ENCODE data around the gene SETD1B.

SETD1B gene

GRCh38 chr12:121796855-121797751 is 6.7 kb upstream of the SETD1B start:
- no CpG with 5 or more reads among the region's 39 CpGs for WGBS (ENCODE audit: extremely low coverage, insufficient coverage, low lambda C conversion rate)
- H2AK5ac ChIP-seq (ENCODE audit: low read length) = peak overlapping the region; percentile 7
- DNase-seq = peak; percentile 93
- H3K27ac ChIP-seq (ENCODE audit: low read depth, low read length) = peak overlapping the region; percentile 47
- no peak overlapping the region for H2BK15ac ChIP-seq (replicated peaks; ENCODE audit: low read depth)
- H3K27me3 ChIP-seq (ENCODE audit: insufficient read depth, low read length, poor library complexity) = no peaks in the 10 kb centered on the region
- no peak overlapping the region for H4K5ac ChIP-seq (ENCODE audit: low read length)
- peaks cover 37% of the 10 kb centered on the region for H3K79me2 ChIP-seq (ENCODE audit: control insufficient read depth, insufficient read depth, low read length)
- H3K18ac ChIP-seq (ENCODE audit: low read length) = peak overlapping the region; percentile 19
- peaks cover 19% of the 10 kb centered on the region for H3K4me1 ChIP-seq (ENCODE audit: control insufficient read depth, low read depth, low read length)
- no peak overlapping the region for H3K4ac ChIP-seq (ENCODE audit: low read depth, low read length)
- no peak overlapping the region for H3K23ac ChIP-seq (ENCODE audit: low read length)
- H2BK5ac ChIP-seq (ENCODE audit: low read length) = no peak overlapping the region
- H3K9ac ChIP-seq (ENCODE audit: low read length) = peak overlapping the region; percentile 68
- H4K8ac ChIP-seq (ENCODE audit: low read depth, low read length) = no peak overlapping the region
- H3K36me3 ChIP-seq (ENCODE audit: control insufficient read depth, insufficient read depth, low read length) = no peaks in the 10 kb centered on the region
- peaks cover 7% of the 10 kb centered on the region for H3K79me1 ChIP-seq (ENCODE audit: low read length)
- peak overlapping the region; percentile 51 for H3K4me2 ChIP-seq (ENCODE audit: low read length)
- H2BK120ac ChIP-seq (ENCODE audit: low read depth, low read length) = no peak overlapping the region
- peak overlapping the region; percentile 83 for H3K56ac ChIP-seq (ENCODE audit: low read length)
- H3K4me3 ChIP-seq (ENCODE audit: low read length) = no peak overlapping the region

DNA sequence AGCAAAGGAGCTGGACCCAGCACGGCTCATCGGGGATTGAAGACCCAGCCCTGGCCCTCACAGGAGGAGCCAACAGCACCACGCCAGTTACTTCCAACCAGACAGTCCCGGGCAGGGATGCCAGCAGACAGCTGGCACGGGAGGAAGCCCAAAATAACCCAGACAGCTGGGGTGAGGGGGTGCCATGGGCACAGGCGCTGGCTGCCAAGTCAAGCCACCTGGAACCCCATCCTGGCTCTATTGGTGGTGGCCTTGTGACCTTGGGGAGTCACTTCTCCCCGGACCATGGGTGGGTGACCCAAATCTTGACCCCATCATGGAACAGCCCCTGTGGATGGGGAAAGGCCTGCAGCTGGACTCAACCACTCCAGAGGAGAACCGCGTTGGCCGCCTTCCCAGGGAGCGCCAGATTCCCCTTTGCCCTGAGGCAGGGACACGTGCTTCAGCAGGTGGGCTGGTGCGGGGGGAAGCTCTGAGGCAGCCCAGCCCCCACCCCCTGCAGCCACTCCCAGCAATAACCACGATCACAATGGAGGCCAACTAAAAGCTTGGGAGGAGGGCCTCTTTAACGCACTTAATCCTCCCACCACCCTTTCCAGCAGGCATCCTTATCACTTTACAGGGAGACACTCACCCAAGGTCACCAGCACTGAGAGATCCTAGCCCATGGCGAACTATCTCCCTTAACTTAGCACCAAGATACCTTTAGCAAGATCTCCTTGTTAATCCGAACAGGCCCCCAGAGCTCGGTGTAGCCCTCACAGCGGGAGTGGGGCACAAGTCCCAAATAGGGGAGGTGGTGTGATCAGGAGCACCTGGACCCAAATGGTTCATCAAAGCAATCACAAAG is 5.6 kb upstream of the SETD1B start:
- Histone ChIP-seq H3K4me1 (ENCODE audit: control insufficient read depth, low read depth, low read length) (peaks cover 17% of the 10 kb centered on the region), H4K5ac (ENCODE audit: low read length) (no peak overlapping the region)
- WGBS (ENCODE audit: extremely low coverage, insufficient coverage, low lambda C conversion rate) = no CpG with 5 or more reads among the region's 19 CpGs

GRCh38 chr12:121798787-121799155 is 5.0 kb upstream of the SETD1B start:
- WGBS (ENCODE audit: extremely low coverage, insufficient coverage, low lambda C conversion rate) = no CpG with 5 or more reads among the region's 10 CpGs
- Histone ChIP-seq H3K4me1 (ENCODE audit: control insufficient read depth, low read depth, low read length) (peaks cover 17% of the 10 kb centered on the region), H2BK5ac (ENCODE audit: low read length) (peak overlapping the region; percentile 24), H3K27me3 (ENCODE audit: insufficient read depth, low read length, poor library complexity) (no peaks in the 10 kb centered on the region), H3K18ac (ENCODE audit: low read length) (peak overlapping the region; percentile 29), H4K5ac (ENCODE audit: low read length) (no peak overlapping the region), H2BK120ac (ENCODE audit: low read depth, low read length) (no peak overlapping the region), H4K8ac (ENCODE audit: low read depth, low read length) (no peak overlapping the region), H3K27ac (ENCODE audit: low read depth, low read length) (peak overlapping the region; percentile 79), H3K4ac (ENCODE audit: low read depth, low read length) (peak overlapping the region; percentile 8), H3K9ac (ENCODE audit: low read length) (peak overlapping the region; percentile 47), H2BK15ac (replicated peaks; ENCODE audit: low read depth) (no peak overlapping the region), H3K79me1 (ENCODE audit: low read length) (peaks cover 5% of the 10 kb centered on the region), H3K4me3 (ENCODE audit: low read length) (no peak overlapping the region), H3K56ac (ENCODE audit: low read length) (peak overlapping the region; percentile 66), H3K4me2 (ENCODE audit: low read length) (peak overlapping the region; percentile 70), H3K36me3 (ENCODE audit: control insufficient read depth, insufficient read depth, low read length) (no peaks in the 10 kb centered on the region), H2AK5ac (ENCODE audit: low read length) (no peak overlapping the region), H3K23ac (ENCODE audit: low read length) (no peak overlapping the region), H3K79me2 (ENCODE audit: control insufficient read depth, insufficient read depth, low read length) (peaks cover 39% of the 10 kb centered on the region)
- DNase-seq = no peak

More for the DNA sequence above, 5.6 kb upstream of the SETD1B start:
- peak overlapping the region; percentile 70 for H3K4me2 ChIP-seq (ENCODE audit: low read length)
- H3K18ac ChIP-seq (ENCODE audit: low read length) = no peak overlapping the region
- no peak overlapping the region for H2BK15ac ChIP-seq (replicated peaks; ENCODE audit: low read depth)
- no peak overlapping the region for H3K4me3 ChIP-seq (ENCODE audit: low read length)
- peak overlapping the region; percentile 79 for H3K27ac ChIP-seq (ENCODE audit: low read depth, low read length)
- H2BK5ac ChIP-seq (ENCODE audit: low read length) = peak overlapping the region; percentile 18
- H3K27me3 ChIP-seq (ENCODE audit: insufficient read depth, low read length, poor library complexity) = no peaks in the 10 kb centered on the region
- peaks cover 39% of the 10 kb centered on the region for H3K79me2 ChIP-seq (ENCODE audit: control insufficient read depth, insufficient read depth, low read length)
- H3K4ac ChIP-seq (ENCODE audit: low read depth, low read length) = no peak overlapping the region
- H3K36me3 ChIP-seq (ENCODE audit: control insufficient read depth, insufficient read depth, low read length) = no peaks in the 10 kb centered on the region
- H3K79me1 ChIP-seq (ENCODE audit: low read length) = peaks cover 5% of the 10 kb centered on the region
- peak; percentile 81 for DNase-seq
- no peak overlapping the region for H3K23ac ChIP-seq (ENCODE audit: low read length)
- no peak overlapping the region for H2AK5ac ChIP-seq (ENCODE audit: low read length)
- H2BK120ac ChIP-seq (ENCODE audit: low read depth, low read length) = no peak overlapping the region
- peak overlapping the region; percentile 56 for H3K9ac ChIP-seq (ENCODE audit: low read length)
- H3K56ac ChIP-seq (ENCODE audit: low read length) = peak overlapping the region; percentile 72
- H4K8ac ChIP-seq (ENCODE audit: low read depth, low read length) = no peak overlapping the region

DNA sequence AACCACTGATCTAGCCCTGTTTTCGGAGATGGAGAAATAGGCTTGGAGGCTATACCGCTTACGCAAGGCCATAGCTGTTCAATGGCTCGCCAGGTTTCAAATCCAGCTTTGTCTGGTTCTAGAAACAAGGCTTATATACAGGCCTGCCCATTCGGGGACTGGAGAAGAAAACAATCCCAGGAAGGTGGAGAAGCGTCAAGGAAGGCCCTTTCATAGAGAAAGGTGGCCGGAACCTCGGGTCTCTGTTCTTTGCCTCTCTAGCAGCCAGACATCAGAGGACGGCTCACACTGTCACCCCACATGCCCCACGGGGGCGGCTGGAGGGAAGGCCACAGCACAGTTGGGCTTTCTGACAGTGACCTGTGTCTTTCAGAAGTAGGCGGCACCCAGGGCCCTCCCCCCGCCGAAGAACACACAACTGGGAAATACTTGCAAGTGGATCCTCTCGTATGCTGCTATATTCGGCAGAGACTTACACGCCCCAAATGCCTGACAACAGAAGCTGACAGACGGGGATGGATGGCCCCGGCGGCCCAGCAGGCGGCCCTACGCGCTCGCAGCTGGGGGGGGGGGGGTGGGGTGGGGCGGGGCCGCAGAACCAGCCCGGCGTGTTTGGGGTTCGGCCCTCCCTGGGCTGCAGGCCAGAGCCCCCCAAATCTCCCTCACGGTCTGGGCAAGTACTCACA is 4.5 kb upstream of the SETD1B start:
- Histone ChIP-seq H4K8ac (ENCODE audit: low read depth, low read length) (no peak overlapping the region), H2BK15ac (replicated peaks; ENCODE audit: low read depth) (no peak overlapping the region), H3K18ac (ENCODE audit: low read length) (peak overlapping the region; percentile 100), H3K27ac (ENCODE audit: low read depth, low read length) (peak overlapping the region; percentile 100), H3K56ac (ENCODE audit: low read length) (peak overlapping the region; percentile 94), H3K4ac (ENCODE audit: low read depth, low read length) (peak overlapping the region; percentile 65), H3K27me3 (ENCODE audit: insufficient read depth, low read length, poor library complexity) (no peaks in the 10 kb centered on the region), H3K79me1 (ENCODE audit: low read length) (peaks cover 5% of the 10 kb centered on the region), H2BK120ac (ENCODE audit: low read depth, low read length) (peak overlapping the region; percentile 9), H3K4me3 (ENCODE audit: low read length) (peak overlapping the region; percentile 67), H4K5ac (ENCODE audit: low read length) (no peak overlapping the region), H3K79me2 (ENCODE audit: control insufficient read depth, insufficient read depth, low read length) (peaks cover 39% of the 10 kb centered on the region), H2BK5ac (ENCODE audit: low read length) (peak overlapping the region; percentile 87), H3K4me2 (ENCODE audit: low read length) (peak overlapping the region; percentile 80), H3K9ac (ENCODE audit: low read length) (peak overlapping the region; percentile 99), H3K4me1 (ENCODE audit: control insufficient read depth, low read depth, low read length) (peaks cover 17% of the 10 kb centered on the region), H2AK5ac (ENCODE audit: low read length) (peak overlapping the region; percentile 55), H3K36me3 (ENCODE audit: control insufficient read depth, insufficient read depth, low read length) (no peaks in the 10 kb centered on the region), H3K23ac (ENCODE audit: low read length) (no peak overlapping the region)
- peak; percentile 93 for DNase-seq
- no CpG with 5 or more reads among the region's 30 CpGs for WGBS (ENCODE audit: extremely low coverage, insufficient coverage, low lambda C conversion rate)

GRCh38 chr12:121799842-121800693 is 3.7 kb upstream of the SETD1B start:
- H3K27ac ChIP-seq (ENCODE audit: low read depth, low read length) = peak overlapping the region; percentile 100
- peaks cover 5% of the 10 kb centered on the region for H3K79me1 ChIP-seq (ENCODE audit: low read length)
- peak overlapping the region; percentile 55 for H2AK5ac ChIP-seq (ENCODE audit: low read length)
- peak overlapping the region; percentile 97 for H3K56ac ChIP-seq (ENCODE audit: low read length)
- no CpG with 5 or more reads among the region's 84 CpGs for whole genome bisulfite sequencing (ENCODE audit: extremely low coverage, insufficient coverage, low lambda C conversion rate)
- peaks cover 47% of the 10 kb centered on the region for H3K79me2 ChIP-seq (ENCODE audit: control insufficient read depth, insufficient read depth, low read length)
- peak overlapping the region; percentile 100 for H3K18ac ChIP-seq (ENCODE audit: low read length)
- H3K4me3 ChIP-seq (ENCODE audit: low read length) = peak overlapping the region; percentile 79
- H3K4me1 ChIP-seq (ENCODE audit: control insufficient read depth, low read depth, low read length) = peaks cover 14% of the 10 kb centered on the region
- DNase-seq = peak; percentile 92
- peak overlapping the region; percentile 100 for H3K4ac ChIP-seq (ENCODE audit: low read depth, low read length)
- H4K5ac ChIP-seq (ENCODE audit: low read length) = no peak overlapping the region
- H3K9ac ChIP-seq (ENCODE audit: low read length) = peak overlapping the region; percentile 99
- peak overlapping the region; percentile 91 for H2BK5ac ChIP-seq (ENCODE audit: low read length)
- H2BK15ac ChIP-seq (replicated peaks; ENCODE audit: low read depth) = no peak overlapping the region
- H4K8ac ChIP-seq (ENCODE audit: low read depth, low read length) = peak overlapping the region; percentile 98
- peak overlapping the region; percentile 98 for H2BK120ac ChIP-seq (ENCODE audit: low read depth, low read length)
- no peaks in the 10 kb centered on the region for H3K27me3 ChIP-seq (ENCODE audit: insufficient read depth, low read length, poor library complexity)
- no peaks in the 10 kb centered on the region for H3K36me3 ChIP-seq (ENCODE audit: control insufficient read depth, insufficient read depth, low read length)
- H3K23ac ChIP-seq (ENCODE audit: low read length) = no peak overlapping the region
- peak overlapping the region; percentile 80 for H3K4me2 ChIP-seq (ENCODE audit: low read length)

Measured in mesendoderm (in vitro differentiated cells).